K562 (cell line): ENCODE measurements around the gene ATG10. TPM values are rescaled to one million over a fixed set of nuclear protein-coding genes. Genes with fewer than 3 reads are reported as not detected.
"Not testable (repeated sequence)": the region's sequence is repeated elsewhere in the genome, so short reads cannot be mapped to it uniquely, and the experiment has no call there.

ENCODE experiments used
- ATAC-seq: fragments of 200-7000 bp; cut with Tn5 transposase; 3 replicates; pipeline ENCODE4 v1.9.1; 2020; ENCODE audit warnings: moderate library complexity
- BruUV-seq: library from RNA; stranded (reverse); fragments of 400-500 nt; replicated peaks from 2 replicates; lab custom pipeline; 2021; lab: Mats Ljungman, UMichigan
- CTCF ChIA-PET: fragments of 300-600 bp; formaldehyde crosslinking; extraction: SDS; loops from one replicate; lab custom pipeline; 2021; ENCODE audit warnings: low intra/inter-chr PET ratio; lab: Yijun Ruan, JAX
- POLR2A ChIA-PET: fragments of 300-600, 350-650 bp; sonication (Branson Sonifier 250); formaldehyde crosslinking; extraction: SDS; loops from one replicate; lab custom pipeline; 2021; ENCODE audit warnings: antibody characterized with exemption, inconsistent platforms; lab: Yijun Ruan, JAX
- DNase-seq, 4 experiments: peaks; one replicate each; pipeline versions ENCODE4 v3.0.0 to v3.0.0-alpha.2; 2011 to 2018; ENCODE audit warnings: low spot score in 3 of 4, mixed read lengths in 3 of 4; ENCODE audit errors: extremely low read depth in 1 of 4
- FAIRE-seq: peaks from 2 replicates; lab custom pipeline; 2011; peaks lifted over from hg19 to GRCh38; lab: Jason Lieb, UNC
- H2AFZ ChIP-seq: 2 replicates; pipeline ENCODE4 v1.6.0; 2011; ENCODE audit warnings: low read depth, low read length, control low read depth, inconsistent platforms
- H3K27ac ChIP-seq: fragments of 200-600 bp; 3 replicates; pipeline ENCODE4 v1.8.0; 2011; ENCODE audit warnings: low read depth, mild to moderate bottlenecking, control low read depth, inconsistent platforms, low read length, moderate library complexity, mixed read lengths; ENCODE audit errors: extremely low read depth
- H3K27me3 ChIP-seq, 2 experiments: fragments of 300-600 bp in 1 of 2; 2 replicates in 1 of 2; 3 replicates in 1 of 2; pipeline versions ENCODE4 v1.6.0 to v1.8.0; 2011; ENCODE audit warnings: inconsistent platforms in 2 of 2, low read length in 2 of 2, mild to moderate bottlenecking in 1 of 2, mixed read lengths in 1 of 2, moderate library complexity in 1 of 2; ENCODE audit not compliant: control insufficient read depth in 2 of 2, insufficient read depth in 2 of 2
- H3K36me3 ChIP-seq: fragments of 300-600 bp; 3 replicates; pipeline ENCODE4 v1.8.0; 2011; ENCODE audit warnings: mild to moderate bottlenecking, low read length, inconsistent platforms; ENCODE audit not compliant: control insufficient read depth, insufficient read depth
- H3K4me1 ChIP-seq, 2 experiments: fragments of 200-600 bp in 1 of 2; replicated peaks in 1 of 2; 2 replicates in 1 of 2; 3 replicates in 1 of 2; pipeline versions ENCODE4 v1.5.1 to v1.8.0; 2011; ENCODE audit warnings: inconsistent platforms in 2 of 2, low read length in 2 of 2, mild to moderate bottlenecking in 1 of 2, mixed read lengths in 1 of 2, moderate library complexity in 1 of 2; ENCODE audit not compliant: control insufficient read depth in 2 of 2, insufficient read depth in 2 of 2
- H3K4me2 ChIP-seq: 2 replicates; pipeline ENCODE4 v1.6.1; 2011; ENCODE audit warnings: low read length, control low read depth, inconsistent platforms, mixed read lengths; ENCODE audit not compliant: insufficient read depth
- H3K4me3 ChIP-seq: fragments of 200-600 bp; sonication (generic), shearing (Covaris generic); 2 replicates; pipeline ENCODE4 v1.5.1; 2016; ENCODE audit warnings: control low read depth, inconsistent platforms
- H3K79me2 ChIP-seq: fragments of 200-600 bp; 3 replicates; pipeline ENCODE4 v1.8.0; 2011; ENCODE audit warnings: low read length, inconsistent platforms; ENCODE audit not compliant: control insufficient read depth, insufficient read depth
- H3K9ac ChIP-seq, 2 experiments: 2 replicates each; pipeline versions ENCODE4 v1.6.0 to v1.6.1; 2011; ENCODE audit warnings: low read depth in 2 of 2, low read length in 2 of 2, control low read depth in 1 of 2, inconsistent platforms in 1 of 2, mild to moderate bottlenecking in 1 of 2, mixed read lengths in 1 of 2; ENCODE audit not compliant: insufficient read depth in 1 of 2
- H3K9me1 ChIP-seq: one replicate; pipeline ENCODE4 v1.6.0; 2011; ENCODE audit warnings: inconsistent platforms, mild to moderate bottlenecking, low read length, moderate library complexity; ENCODE audit not compliant: control insufficient read depth, insufficient read depth
- H3K9me3 ChIP-seq: replicated peaks from 2 replicates; pipeline ENCODE4 v1.5.1; 2011; ENCODE audit warnings: low read depth, low read length, inconsistent platforms; ENCODE audit not compliant: control insufficient read depth, insufficient read depth
- H4K20me1 ChIP-seq: replicated peaks from 2 replicates; pipeline ENCODE4 v1.6.1; 2011; ENCODE audit warnings: low read length, inconsistent platforms, mixed read lengths; ENCODE audit not compliant: control insufficient read depth, insufficient read depth
- ZNF316 ChIP-seq: fragments of 450-650 bp; IDR thresholded peaks from 2 replicates; pipeline ENCODE4 v1.6.1; 2016
- WGBS: fragments of 100-300 bp; shearing (Covaris generic); methylation state at CpG from one replicate; pipeline ENCODE4 v1.1.6; 2016; ENCODE audit warnings: low coverage, mixed read lengths; ENCODE audit not compliant: insufficient coverage; ENCODE audit errors: missing lambda C conversion rate; 5-methylcytosine and 5-hydroxymethylcytosine counted together
- in situ Hi-C: fragments of 300-500 bp; cut with MboI; formaldehyde crosslinking; loops from 4 replicates; pipeline ENCODE4 v1.15.0; 2018; ENCODE audit warnings: inconsistent platforms, mixed read lengths
- intact Hi-C: fragments of 100-400 bp; cut with micrococcal nuclease; formaldehyde crosslinking; loops from 2 replicates; pipeline ENCODE4 v1.14.2; 2022
- polyA plus RNA-seq, 8 experiments: library from polyadenylated mRNA; depleted of rRNA in 4 of 8; stranded (reverse) in 5 of 8; unstranded in 3 of 8; fragments of >200 nt; fragmentation: Nextera tagmentation in 2 of 8; fragmentation: Illumina TruSeq in 1 of 8; extraction: Ambion mirVana in 2 of 8; extraction: Trizol in 1 of 8; gene quantifications; 2 replicates each; pipeline versions ENCODE4 v1.2.1 to v1.2.3, GENCODE V29; 2011 to 2014; ENCODE audit warnings: inconsistent platforms in 1 of 8, missing spikeins in 1 of 8
- total RNA-seq, 7 experiments: library from RNA; depleted of rRNA in 6 of 7; stranded (reverse); fragments of >200 nt in 6 of 7; fragmentation: Illumina TruSeq in 2 of 7; extraction: Trizol in 2 of 7; gene quantifications; 2 replicates each; pipeline versions ENCODE4 v1.2.1 to v1.2.3, GENCODE V29; 2011 to 2021; ENCODE audit warnings: low replicate concordance in 1 of 7
- TF ChIP-seq, protein P1 (sequence below), 2 experiments: fragments of 450-650 bp in 1 of 2; sonication (generic) in 1 of 2; formaldehyde crosslinking in 1 of 2; IDR thresholded peaks; 2 replicates each; pipeline versions ENCODE4 v1.7.1 to v1.9.0; 2016 to 2022; ENCODE audit warnings: inconsistent platforms in 1 of 2, mild to moderate bottlenecking in 1 of 2, missing genetic modification reagents in 1 of 2

ATG10 gene
- total and polyA plus RNA-seq, 9 of the 15 experiments (the other 6 are each of a cell fraction or from before 2014, with no cell fraction given), result 7.0 to 18.8 (median 14.6) TPM

- TF ChIP-seq, protein P1, sequence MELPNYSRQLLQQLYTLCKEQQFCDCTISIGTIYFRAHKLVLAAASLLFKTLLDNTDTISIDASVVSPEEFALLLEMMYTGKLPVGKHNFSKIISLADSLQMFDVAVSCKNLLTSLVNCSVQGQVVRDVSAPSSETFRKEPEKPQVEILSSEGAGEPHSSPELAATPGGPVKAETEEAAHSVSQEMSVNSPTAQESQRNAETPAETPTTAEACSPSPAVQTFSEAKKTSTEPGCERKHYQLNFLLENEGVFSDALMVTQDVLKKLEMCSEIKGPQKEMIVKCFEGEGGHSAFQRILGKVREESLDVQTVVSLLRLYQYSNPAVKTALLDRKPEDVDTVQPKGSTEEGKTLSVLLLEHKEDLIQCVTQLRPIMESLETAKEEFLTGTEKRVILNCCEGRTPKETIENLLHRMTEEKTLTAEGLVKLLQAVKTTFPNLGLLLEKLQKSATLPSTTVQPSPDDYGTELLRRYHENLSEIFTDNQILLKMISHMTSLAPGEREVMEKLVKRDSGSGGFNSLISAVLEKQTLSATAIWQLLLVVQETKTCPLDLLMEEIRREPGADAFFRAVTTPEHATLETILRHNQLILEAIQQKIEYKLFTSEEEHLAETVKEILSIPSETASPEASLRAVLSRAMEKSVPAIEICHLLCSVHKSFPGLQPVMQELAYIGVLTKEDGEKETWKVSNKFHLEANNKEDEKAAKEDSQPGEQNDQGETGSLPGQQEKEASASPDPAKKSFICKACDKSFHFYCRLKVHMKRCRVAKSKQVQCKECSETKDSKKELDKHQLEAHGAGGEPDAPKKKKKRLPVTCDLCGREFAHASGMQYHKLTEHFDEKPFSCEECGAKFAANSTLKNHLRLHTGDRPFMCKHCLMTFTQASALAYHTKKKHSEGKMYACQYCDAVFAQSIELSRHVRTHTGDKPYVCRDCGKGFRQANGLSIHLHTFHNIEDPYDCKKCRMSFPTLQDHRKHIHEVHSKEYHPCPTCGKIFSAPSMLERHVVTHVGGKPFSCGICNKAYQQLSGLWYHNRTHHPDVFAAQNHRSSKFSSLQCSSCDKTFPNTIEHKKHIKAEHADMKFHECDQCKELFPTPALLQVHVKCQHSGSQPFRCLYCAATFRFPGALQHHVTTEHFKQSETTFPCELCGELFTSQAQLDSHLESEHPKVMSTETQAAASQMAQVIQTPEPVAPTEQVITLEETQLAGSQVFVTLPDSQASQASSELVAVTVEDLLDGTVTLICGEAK (IDR thresholded peaks at IDR 0.05), result no peak
- TF ChIP-seq, protein P1 (CRISPR knock-in tag; IDR thresholded peaks at IDR 0.05), result no peak
- peak; percentile 65 for TF ChIP-seq ZNF316
Measured at GRCh38 chr5:82137205-82137604, 165.4 kb downstream of the ATG10 start (continued).

DNA sequence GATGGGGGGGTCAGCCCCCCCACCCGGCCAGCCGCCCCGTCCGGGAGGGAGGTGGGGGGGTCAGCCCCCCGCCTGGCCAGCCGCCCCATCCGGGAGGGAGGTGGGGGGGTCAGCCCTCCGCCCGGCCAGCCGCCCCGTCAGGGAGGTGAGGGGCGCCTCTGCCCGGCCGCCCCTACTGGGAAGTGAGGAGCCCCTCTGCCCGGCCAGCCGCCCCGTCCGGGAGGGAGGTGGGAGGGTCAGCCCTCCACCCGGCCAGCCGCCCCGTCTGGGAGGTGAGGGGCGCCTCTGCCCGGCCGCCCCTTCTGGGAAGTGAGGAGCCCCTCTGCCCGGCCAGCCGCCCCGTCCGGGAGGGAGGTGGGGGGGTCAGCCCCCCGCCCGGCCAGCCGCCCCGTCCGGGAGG is 168.0 kb downstream of the ATG10 start:
- POLR2A ChIA-PET, intact Hi-C loops: not testable (repeated sequence)

More for the DNA sequence above, 168.0 kb downstream of the ATG10 start:
- CTCF ChIA-PET, in situ Hi-C loops, H3K27ac ChIP-seq, H3K27me3 ChIP-seq, H3K4me3 ChIP-seq, H2AFZ ChIP-seq, H3K4me2 ChIP-seq, H3K9ac ChIP-seq, H3K36me3 ChIP-seq, H3K9me3 ChIP-seq, ATAC-seq, H3K79me2 ChIP-seq, FAIRE-seq, BruUV-seq, DNase-seq, H3K9me1 ChIP-seq, H4K20me1 ChIP-seq: not testable (repeated sequence)
- no CpG with 5 or more reads among the region's 33 CpGs for WGBS
- H3K4me1 ChIP-seq, result peaks cover 0 to 12% of the 10 kb centered on the region in 2 experiments; a peak in 2 of 5 replicates
